SJSA1 (cell line): ENCODE measurements around the gene ITGA11. TPM values are rescaled to one million over a fixed set of nuclear protein-coding genes. Genes with fewer than 3 reads are reported as not detected.
A peak's percentile ranks its signal among the peaks of the same experiment; 100 is the strongest.

Source experiments
- DNase-seq, 2 experiments: peaks; one replicate each; pipeline ENCODE4 v3.0.0-alpha.2; 2015 to 2020; ENCODE audit warnings: low spot score in 2 of 2, low read depth in 1 of 2
- H3K27ac ChIP-seq: fragments of 250-450 bp; sonication (Bioruptor Pico); 2 replicates; pipeline ENCODE4 v1.5.1; 2020; ENCODE audit warnings: mild to moderate bottlenecking, moderate library complexity
- H3K27me3 ChIP-seq: fragments of 250-450 bp; sonication (Bioruptor Pico); replicated peaks from 2 replicates; pipeline ENCODE4 v1.5.1; 2020; ENCODE audit warnings: mild to moderate bottlenecking, moderate library complexity
- H3K36me3 ChIP-seq: fragments of 250-450 bp; sonication (Bioruptor Pico); 2 replicates; pipeline ENCODE4 v1.5.1; 2020; ENCODE audit warnings: mild to moderate bottlenecking
- H3K4me1 ChIP-seq: fragments of 250-450 bp; sonication (Bioruptor Pico); replicated peaks from 2 replicates; pipeline ENCODE4 v1.6.1; 2021; ENCODE audit warnings: mild to moderate bottlenecking
- H3K4me3 ChIP-seq: fragments of 250-450 bp; sonication (Bioruptor Pico); 2 replicates; pipeline ENCODE4 v1.5.1; 2020; ENCODE audit warnings: mild to moderate bottlenecking
- H3K9me3 ChIP-seq: fragments of 250-450 bp; sonication (Bioruptor Pico); replicated peaks from 2 replicates; pipeline ENCODE4 v1.5.1; 2020; ENCODE audit warnings: mild to moderate bottlenecking
- total RNA-seq: library from RNA; depleted of rRNA; stranded (reverse); fragments of >200 nt; shearing (Covaris generic); gene quantifications from 2 replicates; pipeline ENCODE4 v1.2.3, GENCODE V29; 2014

The ITGA11 gene
- total RNA-seq, 1 experiment from 2014 or later = 0.34 TPM

GRCh38 chr15:68272721-68273271 is 159.2 kb downstream of the ITGA11 start:
- peak in 1 of 2 experiments; percentile 15 for DNase-seq
- peaks cover 2% of the 10 kb centered on the region for H3K36me3 ChIP-seq
- H3K9me3 ChIP-seq = no peaks in the 10 kb centered on the region
- peak overlapping the region; percentile 46; the same call in 1 of the 2 replicates for H3K27ac ChIP-seq
- H3K4me3 ChIP-seq = no peak overlapping the region
- H3K27me3 ChIP-seq = no peaks in the 10 kb centered on the region
- H3K4me1 ChIP-seq = peaks cover 39% of the 10 kb centered on the region

GRCh38 chr15:68271854-68272471 is 160.0 kb downstream of the ITGA11 start:
- Histone ChIP-seq H3K27ac (peak overlapping the region; percentile 46), H3K4me3 (no peak overlapping the region), H3K9me3 (no peaks in the 10 kb centered on the region), H3K36me3 (no peaks in the 10 kb centered on the region), H3K27me3 (no peaks in the 10 kb centered on the region), H3K4me1 (peaks cover 35% of the 10 kb centered on the region)
- peak; percentile 60 to 67 for DNase-seq

- H3K27ac ChIP-seq = no peak overlapping the region
- no peaks in the 10 kb centered on the region for H3K9me3 ChIP-seq
- no peak for DNase-seq
- peaks cover 13% of the 10 kb centered on the region for H3K27me3 ChIP-seq
- H3K36me3 ChIP-seq = no peaks in the 10 kb centered on the region
- H3K4me3 ChIP-seq = no peak overlapping the region
- H3K4me1 ChIP-seq = peaks cover 25% of the 10 kb centered on the region
These were observed 163.6 kb downstream of the ITGA11 start for GRCh38 chr15:68268405-68268804.

GRCh38 chr15:68265674-68266073 is 166.3 kb downstream of the ITGA11 start:
- peaks cover 16% of the 10 kb centered on the region for H3K27me3 ChIP-seq
- no peaks in the 10 kb centered on the region for H3K36me3 ChIP-seq
- no peaks in the 10 kb centered on the region for H3K9me3 ChIP-seq
- no peak overlapping the region for H3K4me3 ChIP-seq
- no peak for DNase-seq
- H3K27ac ChIP-seq = no peak overlapping the region
- H3K4me1 ChIP-seq = no peaks in the 10 kb centered on the region

- H3K9me3 ChIP-seq = no peaks in the 10 kb centered on the region
- peaks cover 16% of the 10 kb centered on the region for H3K27me3 ChIP-seq
- H3K36me3 ChIP-seq = no peaks in the 10 kb centered on the region
- no peak for DNase-seq
- no peak overlapping the region for H3K4me3 ChIP-seq
- no peaks in the 10 kb centered on the region for H3K4me1 ChIP-seq
- no peak overlapping the region for H3K27ac ChIP-seq
These were observed 166.9 kb downstream of the ITGA11 start for GRCh38 chr15:68265081-68265480.

- H3K4me1 ChIP-seq = no peaks in the 10 kb centered on the region
- H3K4me3 ChIP-seq = no peak overlapping the region
- no peak for DNase-seq
- H3K27ac ChIP-seq = no peak overlapping the region
- H3K27me3 ChIP-seq = peaks cover 16% of the 10 kb centered on the region
- no peaks in the 10 kb centered on the region for H3K36me3 ChIP-seq
- H3K9me3 ChIP-seq = no peaks in the 10 kb centered on the region
These were observed 167.7 kb downstream of the ITGA11 start for GRCh38 chr15:68264282-68264681.

GRCh38 chr15:68262514-68263356 is 169.2 kb downstream of the ITGA11 start:
- H3K27me3 ChIP-seq = peaks cover 16% of the 10 kb centered on the region
- H3K9me3 ChIP-seq = no peaks in the 10 kb centered on the region
- no peak for DNase-seq
- no peaks in the 10 kb centered on the region for H3K36me3 ChIP-seq
- no peak overlapping the region for H3K27ac ChIP-seq
- H3K4me1 ChIP-seq = no peaks in the 10 kb centered on the region
- no peak overlapping the region for H3K4me3 ChIP-seq

GRCh38 chr15:68261980-68262379 is 170.0 kb downstream of the ITGA11 start:
- no peak overlapping the region for H3K4me3 ChIP-seq
- H3K4me1 ChIP-seq = no peaks in the 10 kb centered on the region
- H3K27ac ChIP-seq = no peak overlapping the region
- no peaks in the 10 kb centered on the region for H3K9me3 ChIP-seq
- H3K36me3 ChIP-seq = no peaks in the 10 kb centered on the region
- H3K27me3 ChIP-seq = peaks cover 16% of the 10 kb centered on the region
- no peak for DNase-seq

- peaks cover 15% of the 10 kb centered on the region for H3K27me3 ChIP-seq
- no peaks in the 10 kb centered on the region for H3K9me3 ChIP-seq
- no peak overlapping the region for H3K4me3 ChIP-seq
- DNase-seq = no peak
- H3K27ac ChIP-seq = no peak overlapping the region
- H3K4me1 ChIP-seq = no peaks in the 10 kb centered on the region
- H3K36me3 ChIP-seq = no peaks in the 10 kb centered on the region
These were observed 170.7 kb downstream of the ITGA11 start for GRCh38 chr15:68261241-68261640.

GRCh38 chr15:68259883-68260282 is 172.1 kb downstream of the ITGA11 start:
- peaks cover 11% of the 10 kb centered on the region for H3K27me3 ChIP-seq
- H3K9me3 ChIP-seq = no peaks in the 10 kb centered on the region
- no peaks in the 10 kb centered on the region for H3K36me3 ChIP-seq
- H3K27ac ChIP-seq = no peak overlapping the region
- H3K4me1 ChIP-seq = no peaks in the 10 kb centered on the region
- DNase-seq = no peak
- no peak overlapping the region for H3K4me3 ChIP-seq

GRCh38 chr15:68258692-68259091 is 173.3 kb downstream of the ITGA11 start:
- Histone ChIP-seq H3K27me3 (peaks cover 3% of the 10 kb centered on the region; the same call in 1 of the 2 replicates), H3K4me3 (no peak overlapping the region), H3K9me3 (no peaks in the 10 kb centered on the region), H3K36me3 (no peaks in the 10 kb centered on the region), H3K27ac (no peak overlapping the region), H3K4me1 (no peaks in the 10 kb centered on the region)
- no peak for DNase-seq

- H3K4me1 ChIP-seq = no peaks in the 10 kb centered on the region
- no peak for DNase-seq
- H3K27ac ChIP-seq = no peak overlapping the region
- H3K27me3 ChIP-seq = no peaks in the 10 kb centered on the region
- H3K4me3 ChIP-seq = no peak overlapping the region
- H3K9me3 ChIP-seq = no peaks in the 10 kb centered on the region
- H3K36me3 ChIP-seq = no peaks in the 10 kb centered on the region
These were observed 175.1 kb downstream of the ITGA11 start for GRCh38 chr15:68256675-68257450.

GRCh38 chr15:68252925-68253534 is 178.9 kb downstream of the ITGA11 start:
- Histone ChIP-seq H3K9me3 (no peaks in the 10 kb centered on the region), H3K4me3 (no peak overlapping the region), H3K27ac (no peak overlapping the region), H3K4me1 (no peaks in the 10 kb centered on the region), H3K27me3 (no peaks in the 10 kb centered on the region), H3K36me3 (no peaks in the 10 kb centered on the region)
- DNase-seq = peak in 1 of 2 experiments; percentile 53
